ENCODE data around the gene PLEKHG1.

PLEKHG1 gene

GRCh38 chr6:150610584-150610983 lies 10.9 kb downstream of the PLEKHG1 start:
- Histone ChIP-seq H3K36me3 (ENCODE audit: insufficient read depth, low read length) (peaks cover 49% of the 10 kb centered on the region), H4K20me1 (ENCODE audit: insufficient read depth, low read length) (no peaks in the 10 kb centered on the region), H3F3A (ENCODE audit: insufficient read depth, low read length) (no peaks in the 10 kb centered on the region), H3K9me3 (ENCODE audit: low read length) (no peaks in the 10 kb centered on the region), H2AFZ (ENCODE audit: low read length) (no peak overlapping the region), H3K27ac (ENCODE audit: low read depth, low read length, poor library complexity, severe bottlenecking) (peak overlapping the region; percentile 23), H3K4me1 (ENCODE audit: insufficient read depth, low read length, severe bottlenecking) (peaks cover 93% of the 10 kb centered on the region), H3K9me2 (ENCODE audit: low read depth, low read length) (no peaks in the 10 kb centered on the region), H3K27me3 (ENCODE audit: insufficient read depth, low read length) (no peaks in the 10 kb centered on the region), H3K9ac (ENCODE audit: low read length) (no peak overlapping the region), H3K79me2 (ENCODE audit: insufficient read depth, low read length) (peaks cover 87% of the 10 kb centered on the region), H3K4me3 (ENCODE audit: low read depth, low read length, poor library complexity, severe bottlenecking) (no peak overlapping the region), H3K4me2 (ENCODE audit: low read length) (no peak overlapping the region)
- TF ChIP-seq, protein P1, sequence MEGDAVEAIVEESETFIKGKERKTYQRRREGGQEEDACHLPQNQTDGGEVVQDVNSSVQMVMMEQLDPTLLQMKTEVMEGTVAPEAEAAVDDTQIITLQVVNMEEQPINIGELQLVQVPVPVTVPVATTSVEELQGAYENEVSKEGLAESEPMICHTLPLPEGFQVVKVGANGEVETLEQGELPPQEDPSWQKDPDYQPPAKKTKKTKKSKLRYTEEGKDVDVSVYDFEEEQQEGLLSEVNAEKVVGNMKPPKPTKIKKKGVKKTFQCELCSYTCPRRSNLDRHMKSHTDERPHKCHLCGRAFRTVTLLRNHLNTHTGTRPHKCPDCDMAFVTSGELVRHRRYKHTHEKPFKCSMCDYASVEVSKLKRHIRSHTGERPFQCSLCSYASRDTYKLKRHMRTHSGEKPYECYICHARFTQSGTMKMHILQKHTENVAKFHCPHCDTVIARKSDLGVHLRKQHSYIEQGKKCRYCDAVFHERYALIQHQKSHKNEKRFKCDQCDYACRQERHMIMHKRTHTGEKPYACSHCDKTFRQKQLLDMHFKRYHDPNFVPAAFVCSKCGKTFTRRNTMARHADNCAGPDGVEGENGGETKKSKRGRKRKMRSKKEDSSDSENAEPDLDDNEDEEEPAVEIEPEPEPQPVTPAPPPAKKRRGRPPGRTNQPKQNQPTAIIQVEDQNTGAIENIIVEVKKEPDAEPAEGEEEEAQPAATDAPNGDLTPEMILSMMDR (IDR thresholded peaks at IDR 0.05; ENCODE audit: low read length), result no peak
- no peak for TF ChIP-seq EZH2 (IDR thresholded peaks at IDR 0.05; ENCODE audit: borderline replicate concordance, low read length)

- H3K9me2 ChIP-seq (ENCODE audit: low read depth, low read length), result no peaks in the 10 kb centered on the region
- peak overlapping the region; percentile 99 for H3K27ac ChIP-seq (ENCODE audit: low read depth, low read length, poor library complexity, severe bottlenecking)
- no peaks in the 10 kb centered on the region for H4K20me1 ChIP-seq (ENCODE audit: insufficient read depth, low read length)
- peak overlapping the region; percentile 6; the same call in 1 of the 2 replicates for H3K9ac ChIP-seq (ENCODE audit: low read length)
- no peaks in the 10 kb centered on the region for H3F3A ChIP-seq (ENCODE audit: insufficient read depth, low read length)
- H2AFZ ChIP-seq (ENCODE audit: low read length), result no peak overlapping the region
- H3K27me3 ChIP-seq (ENCODE audit: insufficient read depth, low read length), result no peaks in the 10 kb centered on the region
- H3K4me1 ChIP-seq (ENCODE audit: insufficient read depth, low read length, severe bottlenecking), result peaks cover 93% of the 10 kb centered on the region
- H3K36me3 ChIP-seq (ENCODE audit: insufficient read depth, low read length), result peaks cover 33% of the 10 kb centered on the region; the same call in 1 of the 2 replicates
- no peak for TF ChIP-seq EZH2 (IDR thresholded peaks at IDR 0.05; ENCODE audit: borderline replicate concordance, low read length)
- TF ChIP-seq, protein P1 (IDR thresholded peaks at IDR 0.05; ENCODE audit: low read length), result no peak
- H3K79me2 ChIP-seq (ENCODE audit: insufficient read depth, low read length), result peaks cover 87% of the 10 kb centered on the region
- no peaks in the 10 kb centered on the region for H3K9me3 ChIP-seq (ENCODE audit: low read length)
- H3K4me3 ChIP-seq (ENCODE audit: low read depth, low read length, poor library complexity, severe bottlenecking), result no peak overlapping the region
- peak overlapping the region; percentile 37; the same call in 1 of the 2 replicates for H3K4me2 ChIP-seq (ENCODE audit: low read length)
These were observed 13.6 kb downstream of the PLEKHG1 start for GRCh38 chr6:150613269-150613668.

DNA sequence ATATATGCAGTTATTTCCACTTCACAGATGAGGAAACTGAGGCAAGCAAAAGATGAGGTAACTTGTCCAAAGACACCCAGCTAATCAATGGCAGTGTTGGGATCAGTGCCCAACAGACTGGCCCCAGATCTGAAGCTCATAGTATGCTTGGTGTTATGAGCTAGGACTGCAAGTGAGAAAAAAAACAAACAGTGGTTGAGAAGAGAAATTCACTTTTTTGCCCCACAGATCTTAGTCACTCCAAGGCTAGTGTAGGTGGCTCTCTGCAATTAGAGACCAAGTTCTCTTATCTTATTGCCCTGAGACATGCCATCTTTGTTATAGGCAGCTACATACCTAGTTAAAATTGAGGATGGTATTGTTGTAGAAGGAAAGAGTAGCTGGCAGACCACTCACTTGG lies 16.3 kb downstream of the PLEKHG1 start:
- Histone ChIP-seq H3K9me2 (ENCODE audit: low read depth, low read length) (no peaks in the 10 kb centered on the region), H3K4me3 (ENCODE audit: low read depth, low read length, poor library complexity, severe bottlenecking) (peak overlapping the region; percentile 71), H3K36me3 (ENCODE audit: insufficient read depth, low read length) (peaks cover 18% of the 10 kb centered on the region; the same call in 1 of the 2 replicates), H2AFZ (ENCODE audit: low read length) (no peak overlapping the region), H3K9ac (ENCODE audit: low read length) (peak overlapping the region; percentile 91; the same call in 1 of the 2 replicates), H3K9me3 (ENCODE audit: low read length) (no peaks in the 10 kb centered on the region), H3K27me3 (ENCODE audit: insufficient read depth, low read length) (no peaks in the 10 kb centered on the region), H3F3A (ENCODE audit: insufficient read depth, low read length) (no peaks in the 10 kb centered on the region), H3K27ac (ENCODE audit: low read depth, low read length, poor library complexity, severe bottlenecking) (peak overlapping the region; percentile 99), H3K4me1 (ENCODE audit: insufficient read depth, low read length, severe bottlenecking) (peaks cover 100% of the 10 kb centered on the region), H3K79me2 (ENCODE audit: insufficient read depth, low read length) (peaks cover 93% of the 10 kb centered on the region), H3K4me2 (ENCODE audit: low read length) (peak overlapping the region; percentile 89), H4K20me1 (ENCODE audit: insufficient read depth, low read length) (no peaks in the 10 kb centered on the region)
- TF ChIP-seq, protein P1 (IDR thresholded peaks at IDR 0.05; ENCODE audit: low read length), result no peak
- TF ChIP-seq EZH2 (IDR thresholded peaks at IDR 0.05; ENCODE audit: borderline replicate concordance, low read length), result no peak
